Stimulated activated CD8-positive, alpha-beta memory T cell treated with anti-CD3 and anti-CD28 coated beads, Interleukin-12 subunit alpha, Interleukin-12 subunit beta, amount 100 ng/mL, for 4 hours (primary cell): ENCODE results near the gene SELENOS.

Experiments
- DNase-seq: peaks from one replicate; pipeline ENCODE4 v3.0.0-alpha.2; 2020; ENCODE audit warnings: low read depth

The SELENOS gene

DNA sequence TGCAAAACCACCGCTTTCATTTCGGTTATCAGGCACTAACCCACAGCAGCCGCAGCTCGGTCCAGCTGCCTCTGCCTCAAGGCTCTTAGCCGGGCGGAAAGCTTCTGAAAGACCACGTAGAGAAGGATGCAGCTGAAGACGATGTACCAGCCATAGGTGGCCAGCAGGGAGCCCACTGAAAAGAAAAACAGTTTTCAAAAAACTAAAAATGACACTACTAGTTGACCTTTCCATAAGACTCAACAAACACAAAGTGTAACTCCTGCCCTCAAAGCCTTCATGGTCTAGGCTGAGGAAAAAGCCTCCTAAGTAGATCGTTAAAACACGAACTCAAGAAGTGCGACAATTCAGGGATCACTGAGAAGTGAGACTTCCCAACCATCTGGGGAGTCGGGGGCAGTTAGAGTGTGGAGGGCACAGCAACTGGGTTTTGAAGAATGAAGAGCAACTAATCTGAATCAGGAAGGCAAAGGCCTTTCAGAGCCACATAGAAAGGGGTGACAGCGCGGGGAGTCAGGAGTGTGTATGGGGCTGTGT, 716 bp downstream of the SELENOS start:
- no peak for DNase-seq

DNA sequence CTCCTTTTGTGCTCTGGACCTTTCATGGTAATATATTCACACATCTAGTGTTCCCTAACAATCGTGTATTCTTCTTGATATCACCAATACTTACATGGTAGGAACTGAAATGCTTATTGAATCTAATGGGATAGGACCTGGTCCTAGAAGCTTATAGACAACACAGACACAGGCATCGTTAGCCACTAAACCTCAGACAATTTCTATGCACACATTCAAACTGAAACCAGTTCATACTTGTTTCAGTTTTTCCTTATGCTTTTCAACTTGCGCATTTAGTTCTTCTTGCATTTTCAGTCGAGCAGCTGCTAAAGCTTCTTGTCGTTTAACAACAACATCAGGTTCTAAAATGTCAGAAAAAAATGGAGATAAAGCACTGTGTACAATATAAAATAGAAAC, 2.3 kb downstream of the SELENOS start:
- DNase-seq = no peak

DNA sequence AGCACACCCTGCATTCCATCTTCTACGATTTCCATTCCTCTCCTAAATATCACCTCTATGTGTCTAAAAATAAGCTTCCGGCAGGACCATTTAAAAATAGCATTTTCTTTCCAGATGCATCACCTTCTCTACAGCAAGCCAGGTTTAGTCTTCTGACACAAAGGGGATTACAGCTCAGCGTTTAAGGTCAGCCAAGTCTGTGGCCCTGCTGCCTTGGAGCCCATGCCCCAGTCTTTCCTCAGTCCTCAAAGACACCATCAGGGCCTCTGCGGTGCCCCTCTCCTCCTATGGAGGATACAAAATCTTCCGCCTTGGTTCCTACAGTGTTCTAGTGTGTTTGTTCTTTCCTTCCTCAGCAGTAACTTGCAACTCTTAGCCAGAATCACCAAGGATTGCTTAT, 3.8 kb downstream of the SELENOS start:
- DNase-seq = no peak

DNA sequence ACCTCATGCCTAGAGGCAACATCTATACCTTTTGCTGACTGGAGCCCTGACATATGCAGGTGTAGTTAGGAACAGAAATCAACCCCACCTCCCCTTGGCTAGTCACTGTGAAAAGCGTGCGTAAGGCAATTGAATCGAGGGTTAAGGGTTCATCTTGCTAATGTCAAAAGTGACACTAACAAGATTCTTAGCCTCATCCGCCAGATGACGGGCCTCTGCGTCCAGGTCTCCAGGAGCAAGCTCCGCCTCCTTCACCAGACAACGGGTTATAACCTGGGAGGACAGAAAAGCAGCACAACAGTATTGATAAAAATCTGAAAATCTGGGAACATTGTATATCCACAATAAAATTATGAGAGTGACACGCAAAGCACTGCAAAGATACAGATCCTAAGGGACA, 4.7 kb downstream of the SELENOS start:
- no peak for DNase-seq

DNA sequence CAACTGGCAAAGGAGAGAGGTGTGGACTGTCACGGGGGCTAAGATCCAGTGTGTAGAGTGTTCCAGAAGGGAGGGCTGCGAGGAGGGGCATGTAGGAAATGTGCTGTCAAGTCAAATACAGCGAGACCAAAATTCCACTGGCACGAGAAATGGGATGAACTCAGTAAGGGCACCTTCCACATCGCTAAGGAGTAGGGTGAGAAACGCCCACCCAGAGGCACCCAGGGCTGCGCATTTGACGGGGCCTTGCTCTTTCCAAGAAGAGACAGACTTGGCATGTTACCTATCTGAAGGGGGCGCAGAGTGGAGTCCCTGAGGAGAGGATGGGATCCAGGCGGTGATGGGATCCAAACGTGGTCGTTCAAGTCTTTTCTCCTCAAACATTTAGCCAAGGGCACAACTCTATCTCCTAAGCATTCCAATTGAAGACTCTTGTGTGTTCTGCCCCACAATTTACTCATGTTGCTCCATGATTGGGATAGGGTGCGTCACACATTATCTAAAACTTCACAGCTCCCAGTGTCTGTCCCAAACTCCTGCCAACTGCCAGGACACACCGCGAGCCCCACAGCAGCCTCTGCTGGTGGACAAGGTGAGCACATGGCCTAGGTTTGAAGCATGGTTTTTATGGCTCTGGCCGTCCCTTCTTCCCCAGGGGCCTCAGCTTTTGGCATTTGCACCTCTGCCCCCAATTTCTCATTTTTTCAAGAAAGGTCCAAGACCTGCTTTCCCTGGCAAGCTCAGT, 7.6 kb downstream of the SELENOS start:
- DNase-seq = no peak

DNA sequence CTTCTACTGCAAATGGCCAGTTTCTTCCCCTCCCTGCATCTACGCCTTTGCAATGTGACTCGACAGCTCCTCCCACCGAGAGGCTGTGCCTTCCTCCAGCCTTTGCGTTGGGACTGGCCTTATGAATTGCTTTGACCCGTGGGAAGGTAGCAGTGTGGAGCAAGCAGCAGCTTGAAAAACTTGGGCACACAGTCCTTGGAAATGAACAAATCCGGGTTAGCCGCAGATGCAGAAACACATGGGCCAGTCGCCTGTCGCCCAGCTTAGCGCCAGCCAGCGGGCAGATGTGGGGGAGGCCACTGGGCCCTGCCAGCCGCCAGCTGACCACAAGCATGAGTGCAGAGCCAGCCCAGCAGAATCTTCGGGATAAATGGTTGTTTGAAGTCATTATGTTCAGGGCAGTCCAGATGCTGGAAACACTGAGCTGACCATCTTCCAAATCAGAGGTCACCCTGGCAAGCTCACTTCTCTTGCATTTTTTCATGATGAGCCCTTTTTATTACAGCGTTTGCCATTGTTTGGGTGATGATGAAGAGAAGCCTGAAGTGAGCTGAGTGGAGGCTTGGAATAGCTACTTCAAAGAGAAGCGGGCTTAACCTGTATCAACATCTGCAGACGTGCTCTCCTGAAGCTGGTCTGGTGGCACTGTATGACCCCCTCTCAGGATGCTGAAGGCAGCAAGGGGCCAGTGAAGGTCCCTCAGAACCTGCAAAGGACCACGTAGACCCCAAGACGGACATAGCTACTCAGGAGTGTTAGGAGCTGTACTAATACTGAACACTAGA, 9.8 kb downstream of the SELENOS start:
- no peak for DNase-seq

DNA sequence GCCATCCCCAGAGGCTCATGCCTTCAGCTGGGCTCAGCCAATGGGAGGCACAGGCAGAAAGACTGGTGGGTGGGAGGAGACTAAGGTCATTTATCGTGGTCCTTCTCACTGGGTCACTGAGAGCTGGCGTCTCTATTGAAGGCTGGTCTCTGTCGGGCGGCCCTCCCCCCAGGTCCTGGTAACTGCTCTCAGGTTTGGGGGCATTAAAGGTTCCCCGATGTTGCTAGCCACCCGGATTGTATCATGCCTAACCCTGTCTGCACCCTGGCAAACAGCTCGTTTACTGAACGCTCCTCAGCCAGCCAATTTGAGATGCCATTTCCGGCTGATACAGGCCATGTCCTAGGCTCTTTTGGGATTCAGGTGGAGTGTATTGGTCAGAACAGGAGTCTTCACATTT, 10.5 kb downstream of the SELENOS start:
- DNase-seq = no peak

DNA sequence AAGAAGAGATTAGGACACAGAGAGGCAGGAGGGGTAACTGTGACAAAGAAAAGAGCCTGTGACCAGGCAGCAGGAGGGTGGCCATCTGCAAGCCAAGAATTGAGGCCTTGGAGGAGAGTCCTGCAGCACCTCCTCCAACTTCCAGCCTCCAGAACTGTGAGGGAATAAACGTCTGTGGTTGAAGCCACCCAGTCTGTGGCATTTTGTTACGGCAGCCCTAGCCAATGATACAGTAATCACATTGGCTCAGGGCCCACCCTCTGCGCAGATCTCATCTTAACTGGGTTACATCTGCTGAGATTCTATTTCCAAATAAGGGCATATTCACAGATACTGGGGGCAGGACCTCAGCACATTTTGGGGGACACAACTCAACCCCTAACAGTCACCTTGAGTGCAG, 11.3 kb downstream of the SELENOS start:
- DNase-seq = no peak

DNA sequence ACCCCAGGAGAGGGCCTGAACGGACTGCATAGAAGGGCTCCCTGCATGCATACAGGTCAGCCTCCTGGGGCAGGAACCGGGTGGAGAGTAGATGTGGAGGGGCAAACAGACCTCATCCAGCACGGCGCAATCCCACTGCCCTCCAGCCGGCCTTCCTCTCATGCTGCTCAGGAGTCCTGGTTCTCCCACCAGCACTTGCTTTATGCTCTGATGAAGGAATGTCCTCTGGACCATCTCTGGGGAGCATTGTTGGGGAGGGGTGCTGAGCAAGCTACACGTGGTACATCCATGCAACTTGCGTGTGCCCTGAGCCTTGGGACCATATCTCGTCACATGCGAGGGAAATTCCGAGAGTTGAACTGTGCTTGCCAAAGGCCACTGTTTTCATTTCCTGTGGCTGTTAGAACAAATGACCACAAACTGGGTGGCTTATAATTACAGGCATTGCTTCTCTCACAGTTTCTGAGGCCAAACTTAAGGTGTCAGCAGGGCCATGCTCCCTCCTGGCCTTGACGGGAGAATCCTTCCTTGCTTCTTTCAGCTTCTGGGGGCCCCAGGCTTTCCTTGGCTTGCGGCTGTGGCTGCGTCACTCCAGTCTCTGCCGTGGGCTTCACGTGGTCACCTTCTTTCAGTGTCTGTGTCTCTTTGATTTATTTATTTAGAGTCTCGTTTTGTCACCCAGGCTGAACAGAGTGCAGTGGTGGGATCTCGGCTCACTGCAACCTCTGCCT, 12.2 kb downstream of the SELENOS start:
- DNase-seq = no peak

DNA sequence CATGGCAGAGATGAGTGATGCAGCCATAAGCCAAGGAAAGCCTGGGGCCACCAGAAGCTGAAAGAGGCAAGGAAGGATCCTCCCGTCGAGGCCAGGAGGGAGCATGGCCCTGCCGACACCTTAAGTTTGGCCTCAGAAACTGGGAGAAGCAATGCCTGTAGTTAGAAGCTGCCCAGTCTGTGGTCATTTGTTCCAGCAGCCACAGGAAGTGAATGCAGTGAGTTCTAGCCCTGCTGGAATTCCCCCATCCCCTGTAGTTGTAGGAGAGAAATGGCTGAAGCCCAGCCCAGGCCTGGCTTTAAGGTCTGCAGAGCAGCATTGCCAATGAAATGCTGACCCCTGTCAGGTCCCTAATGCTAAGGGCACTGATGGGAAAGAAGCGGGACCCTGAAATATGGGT, 13.3 kb downstream of the SELENOS start:
- no peak for DNase-seq

DNA sequence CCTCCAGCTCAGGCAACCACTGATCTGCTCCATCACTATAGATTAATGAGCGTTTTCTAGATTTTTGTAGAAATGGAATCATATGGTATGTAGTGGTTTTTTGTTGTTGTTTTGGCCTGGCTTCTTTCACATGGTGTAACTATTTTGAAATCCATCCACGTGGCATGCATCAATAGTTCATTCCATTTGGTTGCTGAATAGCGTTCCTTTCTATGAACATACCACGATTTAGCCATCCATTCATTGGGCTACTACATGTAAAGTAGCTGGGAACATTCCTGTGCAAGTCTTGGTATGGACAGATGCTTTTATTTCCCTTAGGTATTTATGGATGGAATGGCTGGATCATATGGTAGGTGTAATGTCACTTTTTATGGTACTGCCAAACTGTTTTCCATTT, 14.7 kb downstream of the SELENOS start:
- no peak for DNase-seq

DNA sequence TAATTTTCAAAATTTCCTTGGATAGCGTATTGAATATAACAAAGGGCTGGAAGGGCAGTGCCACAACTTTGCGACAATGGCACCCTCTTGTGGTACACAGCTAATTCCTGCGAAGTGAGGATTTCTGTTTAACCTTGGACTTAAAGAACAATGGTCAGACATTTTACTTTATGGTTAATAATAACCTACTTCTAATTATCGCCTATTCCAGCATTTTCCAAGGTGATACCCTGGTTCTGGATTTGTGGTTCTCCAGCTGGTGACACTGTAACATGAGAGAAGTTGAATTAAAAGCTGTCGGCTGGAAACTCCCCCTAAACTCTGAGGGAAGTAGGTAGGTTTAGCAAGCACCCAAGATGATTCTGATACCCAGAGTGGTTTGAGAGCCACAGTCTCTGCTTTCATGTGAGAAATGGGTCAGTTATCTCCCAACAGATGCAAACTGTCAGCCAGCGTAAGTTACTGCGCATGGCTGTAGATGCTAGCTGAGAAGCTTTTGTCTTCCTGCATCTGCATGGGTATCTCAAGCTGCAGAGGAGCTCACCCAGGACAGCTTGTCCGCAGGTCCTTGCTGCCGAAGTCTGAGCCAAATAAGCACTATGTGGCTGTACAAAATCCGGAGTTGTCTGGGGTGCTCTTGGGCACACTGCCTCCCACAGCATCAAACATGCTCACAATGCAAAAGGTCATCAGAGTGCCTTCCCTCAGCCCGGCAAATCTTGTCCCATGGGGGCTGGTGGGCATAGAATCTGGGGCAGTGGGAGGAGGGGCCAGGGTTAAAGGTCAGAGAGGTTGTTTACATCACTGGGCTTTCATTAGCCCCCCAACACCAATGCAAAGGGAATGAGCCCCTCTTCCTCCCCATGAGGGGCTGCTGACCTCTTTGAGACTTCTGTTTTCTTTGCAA, 18.8 kb downstream of the SELENOS start:
- DNase-seq = peak; percentile 21

DNA sequence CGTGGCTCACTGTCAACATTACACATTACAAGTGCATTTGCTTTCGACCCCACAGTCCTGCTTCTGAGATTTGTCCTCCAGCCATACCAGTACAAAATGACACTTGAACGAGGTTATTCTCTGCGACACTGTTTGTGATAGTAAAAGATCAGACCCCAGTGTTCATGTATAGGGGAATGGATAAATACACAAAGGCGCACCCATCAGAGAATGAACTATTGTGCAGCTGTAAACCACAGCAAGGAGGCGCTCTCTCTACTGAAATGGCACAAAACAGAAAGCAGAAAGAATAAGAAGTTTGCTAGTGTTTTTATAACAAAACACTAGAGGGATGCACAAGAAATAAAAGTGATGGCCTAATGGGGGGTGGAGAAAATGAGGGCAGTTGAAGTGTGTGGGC, 20.5 kb downstream of the SELENOS start:
- no peak for DNase-seq

DNA sequence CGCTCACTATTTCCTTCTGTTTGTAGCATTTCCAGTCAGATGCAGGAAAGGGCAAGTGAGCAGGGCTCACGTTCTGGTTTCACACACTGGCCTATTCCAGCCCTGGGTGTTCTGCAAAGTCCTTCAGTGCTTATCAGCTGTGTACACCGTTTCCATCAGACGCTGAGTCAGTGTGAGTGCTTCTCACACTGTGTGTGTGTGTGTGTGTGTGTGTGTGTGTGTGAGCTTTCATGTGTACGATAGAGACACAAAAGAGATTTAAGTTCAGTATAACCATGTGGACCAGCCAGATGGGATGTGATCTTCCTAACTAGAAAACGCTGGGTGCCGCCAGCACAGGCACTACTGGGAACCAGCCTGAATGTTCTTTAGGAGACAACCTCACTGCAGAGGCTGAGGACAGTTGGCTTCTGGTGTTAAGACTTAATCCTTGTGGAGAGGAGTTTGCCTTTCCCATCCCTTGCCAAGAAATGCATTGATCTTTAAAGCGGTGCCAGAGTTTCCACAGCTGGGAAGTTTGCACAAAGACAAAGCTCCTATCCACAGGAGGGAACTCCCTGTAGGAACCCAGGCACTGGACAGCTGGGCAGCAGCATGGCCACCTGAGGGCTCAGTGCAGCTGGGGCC, 21.6 kb downstream of the SELENOS start:
- no peak for DNase-seq

DNA sequence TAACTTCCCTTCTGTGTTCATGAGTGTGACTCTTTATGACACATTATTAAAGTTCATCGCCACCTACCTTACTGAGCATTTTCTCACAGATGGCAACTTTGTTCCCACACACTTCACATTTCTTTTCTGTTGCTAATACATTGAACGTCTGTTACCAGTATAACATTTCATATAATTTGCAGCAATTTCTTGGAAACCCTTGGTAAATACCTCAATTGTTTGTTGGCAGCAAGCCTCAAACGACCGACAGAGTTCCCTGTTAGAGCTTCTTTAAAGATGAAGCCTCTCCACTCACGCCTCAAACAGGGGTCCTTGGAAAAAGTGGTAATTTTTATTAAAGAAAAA, 22.3 kb downstream of the SELENOS start:
- no peak for DNase-seq

DNA sequence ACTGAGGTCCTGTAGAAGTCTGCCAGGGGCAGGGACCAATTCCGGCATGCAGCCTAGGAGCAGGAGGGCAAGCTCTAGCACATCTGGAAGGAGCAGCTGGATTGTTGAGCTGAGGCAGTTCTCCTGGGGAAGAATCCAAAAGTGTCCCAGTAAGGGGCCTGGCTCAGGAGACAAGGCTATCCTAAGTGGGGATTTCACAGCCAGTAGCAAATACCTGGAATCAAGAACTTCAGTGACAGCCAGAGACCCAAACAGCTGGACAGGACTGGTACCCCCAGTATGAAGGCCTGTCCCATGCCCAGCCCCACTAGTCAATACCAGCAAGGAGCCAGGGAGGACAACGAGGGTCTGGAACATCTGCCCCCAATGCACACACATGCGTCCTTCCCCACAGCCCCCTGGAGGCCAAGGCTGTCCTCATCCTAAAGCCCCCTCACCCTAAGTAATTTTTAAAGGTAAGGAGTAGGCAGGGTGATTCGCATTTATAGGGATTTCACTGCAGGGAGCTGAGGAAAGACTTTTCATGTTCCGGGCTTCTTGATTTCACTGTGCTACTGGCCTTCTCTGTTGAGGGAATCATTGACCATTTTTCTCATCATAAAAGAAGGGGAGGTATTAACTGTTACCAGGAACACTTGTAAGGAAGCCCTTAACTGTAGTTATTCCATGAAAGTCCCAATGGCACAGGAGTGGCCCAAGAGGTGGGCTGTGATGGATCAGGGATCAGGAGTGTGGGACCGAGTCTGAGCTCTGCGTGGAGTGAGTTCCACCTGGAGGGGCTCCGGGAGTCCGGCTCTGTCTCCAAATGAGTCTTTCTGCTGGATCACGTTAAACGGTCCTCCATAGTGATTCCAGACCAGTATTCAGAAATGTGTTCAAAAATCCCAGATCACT, 22.9 kb downstream of the SELENOS start:
- DNase-seq = no peak

DNA sequence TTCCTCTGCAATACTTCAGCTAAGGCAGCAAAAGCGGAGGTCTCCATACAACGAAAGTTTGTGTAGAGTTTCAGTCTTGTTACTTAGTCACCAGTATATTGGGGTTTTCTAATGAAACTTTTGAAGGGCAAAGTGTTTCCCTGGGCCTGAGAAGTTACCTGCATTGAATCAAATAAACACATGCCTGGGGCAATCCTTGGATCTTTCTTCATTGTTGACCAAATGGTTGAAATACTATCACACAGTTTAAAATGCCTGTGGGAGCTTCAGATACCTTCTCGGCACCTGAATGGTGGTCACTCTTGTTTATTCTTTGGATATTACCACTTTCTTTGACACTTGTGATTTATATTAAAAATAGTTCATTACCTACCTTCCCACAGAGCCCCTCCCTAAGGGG, 24.4 kb downstream of the SELENOS start:
- DNase-seq = no peak

DNA sequence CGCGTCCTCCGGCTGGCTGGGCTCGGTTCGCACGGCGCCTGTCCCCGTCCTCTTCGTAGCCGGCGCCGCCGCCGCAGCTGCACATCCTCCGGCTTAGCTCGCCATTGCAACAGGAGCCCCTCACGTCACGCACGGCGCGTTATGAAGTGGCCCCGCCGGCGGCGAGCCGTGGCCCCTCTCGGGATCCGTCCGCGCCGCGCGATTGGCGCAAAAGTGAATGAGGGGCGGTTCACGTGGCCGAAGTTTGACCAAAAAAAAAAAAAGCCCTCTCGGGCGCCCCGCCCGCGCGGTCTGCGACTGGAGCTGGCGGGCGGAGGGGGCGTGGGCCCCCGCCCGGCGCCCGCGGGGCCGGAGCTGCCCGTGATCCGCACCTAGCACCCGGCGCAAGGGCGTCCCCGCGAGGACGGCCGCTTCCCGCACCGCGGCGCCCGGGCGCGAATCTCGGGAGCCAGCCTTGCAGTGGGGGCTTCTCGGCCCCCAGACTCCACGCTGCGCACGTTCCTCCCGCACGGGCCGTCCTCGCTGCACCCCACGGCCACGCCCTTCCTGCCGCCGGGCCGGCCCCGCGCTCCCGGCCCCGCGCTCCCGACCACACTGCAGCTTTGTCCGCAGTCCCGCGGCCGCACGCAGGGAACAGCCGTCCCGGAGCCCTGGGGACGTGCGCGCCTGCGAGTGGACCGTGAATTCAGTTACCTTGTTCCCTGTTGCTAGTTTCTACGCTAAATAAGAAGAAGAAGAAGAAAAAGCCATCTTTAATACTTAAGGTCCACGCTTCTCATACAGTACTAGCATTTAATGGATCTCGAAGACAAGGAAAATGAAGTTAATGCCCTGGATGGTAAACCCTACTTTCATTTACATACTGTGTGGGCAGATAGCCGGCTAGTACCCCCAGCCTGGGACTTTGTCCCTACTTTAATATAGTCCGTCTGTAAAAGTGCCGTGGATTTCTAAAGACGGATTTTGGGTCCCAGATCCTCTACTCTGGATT, 25.2 kb downstream of the SELENOS start, which contains the start of gene CHSY1:
TSS of gene CHSY1 (minus strand) at position 219 of the 991 bp plus-strand sequence. CDS start 592 bp downstream, outside the sequence.
- peak; percentile 83 for DNase-seq
